ENCODE results near the gene PLA2R1.

- TF ChIP-seq, protein P1, sequence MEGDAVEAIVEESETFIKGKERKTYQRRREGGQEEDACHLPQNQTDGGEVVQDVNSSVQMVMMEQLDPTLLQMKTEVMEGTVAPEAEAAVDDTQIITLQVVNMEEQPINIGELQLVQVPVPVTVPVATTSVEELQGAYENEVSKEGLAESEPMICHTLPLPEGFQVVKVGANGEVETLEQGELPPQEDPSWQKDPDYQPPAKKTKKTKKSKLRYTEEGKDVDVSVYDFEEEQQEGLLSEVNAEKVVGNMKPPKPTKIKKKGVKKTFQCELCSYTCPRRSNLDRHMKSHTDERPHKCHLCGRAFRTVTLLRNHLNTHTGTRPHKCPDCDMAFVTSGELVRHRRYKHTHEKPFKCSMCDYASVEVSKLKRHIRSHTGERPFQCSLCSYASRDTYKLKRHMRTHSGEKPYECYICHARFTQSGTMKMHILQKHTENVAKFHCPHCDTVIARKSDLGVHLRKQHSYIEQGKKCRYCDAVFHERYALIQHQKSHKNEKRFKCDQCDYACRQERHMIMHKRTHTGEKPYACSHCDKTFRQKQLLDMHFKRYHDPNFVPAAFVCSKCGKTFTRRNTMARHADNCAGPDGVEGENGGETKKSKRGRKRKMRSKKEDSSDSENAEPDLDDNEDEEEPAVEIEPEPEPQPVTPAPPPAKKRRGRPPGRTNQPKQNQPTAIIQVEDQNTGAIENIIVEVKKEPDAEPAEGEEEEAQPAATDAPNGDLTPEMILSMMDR (IDR thresholded peaks at IDR 0.05) = no peak
- no peak for TF ChIP-seq POLR2A (IDR thresholded peaks at IDR 0.05)
Measured at GRCh38 chr2:159922563-159922962, 139.9 kb downstream of the PLA2R1 start.

Measured in lower leg skin (tissue), 3 donors.